Gastroesophageal sphincter (tissue), 3 donors: Measurements from ENCODE around the gene DSP.

Experiments
- POLR2A ChIP-seq, 2 donors: fragments of 450-650 bp; IDR thresholded peaks; one replicate each; pipeline ENCODE4 v1.6.1; 2017; ENCODE audit warnings: antibody characterized with exemption in 2 of 2, mild to moderate bottlenecking in 2 of 2, moderate library complexity in 1 of 2
- POLR2AphosphoS5 ChIP-seq: sonication (generic); formaldehyde crosslinking; IDR thresholded peaks from one replicate; pipeline ENCODE4 v1.6.1; 2017; ENCODE audit warnings: antibody characterized with exemption
- TF ChIP-seq, protein P1 (sequence below), 4 experiments: fragments of 200-600 bp in 2 of 4; fragments of 450-650 bp in 2 of 4; sonication (generic) in 1 of 4; IDR thresholded peaks; one replicate each; pipeline ENCODE4 v1.5.1; 2017 to 2019; ENCODE audit warnings: antibody characterized with exemption in 4 of 4, mild to moderate bottlenecking in 2 of 4, moderate library complexity in 2 of 4

DNA sequence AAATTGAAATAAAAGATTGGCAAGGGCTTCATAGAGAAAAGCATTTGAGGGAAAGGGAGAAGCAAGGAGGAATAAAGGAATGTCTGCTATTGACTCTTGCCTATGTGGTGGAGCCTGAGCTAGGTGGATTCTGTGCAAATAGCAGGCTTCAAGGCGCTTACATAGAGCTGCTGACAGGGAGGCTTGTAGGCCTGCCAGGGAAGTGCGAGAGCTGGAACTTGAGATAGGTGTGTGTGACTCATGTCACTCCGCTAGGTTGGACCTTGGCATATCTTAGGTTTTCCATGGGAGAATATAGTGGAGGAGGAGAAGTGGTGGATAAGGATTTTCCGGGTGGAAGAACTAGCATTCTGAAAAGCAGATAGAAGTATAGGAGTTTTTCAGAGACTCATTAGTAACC is 62.5 kb downstream of the DSP start:
- TF ChIP-seq POLR2AphosphoS5 = no peak
- TF ChIP-seq, protein P1, sequence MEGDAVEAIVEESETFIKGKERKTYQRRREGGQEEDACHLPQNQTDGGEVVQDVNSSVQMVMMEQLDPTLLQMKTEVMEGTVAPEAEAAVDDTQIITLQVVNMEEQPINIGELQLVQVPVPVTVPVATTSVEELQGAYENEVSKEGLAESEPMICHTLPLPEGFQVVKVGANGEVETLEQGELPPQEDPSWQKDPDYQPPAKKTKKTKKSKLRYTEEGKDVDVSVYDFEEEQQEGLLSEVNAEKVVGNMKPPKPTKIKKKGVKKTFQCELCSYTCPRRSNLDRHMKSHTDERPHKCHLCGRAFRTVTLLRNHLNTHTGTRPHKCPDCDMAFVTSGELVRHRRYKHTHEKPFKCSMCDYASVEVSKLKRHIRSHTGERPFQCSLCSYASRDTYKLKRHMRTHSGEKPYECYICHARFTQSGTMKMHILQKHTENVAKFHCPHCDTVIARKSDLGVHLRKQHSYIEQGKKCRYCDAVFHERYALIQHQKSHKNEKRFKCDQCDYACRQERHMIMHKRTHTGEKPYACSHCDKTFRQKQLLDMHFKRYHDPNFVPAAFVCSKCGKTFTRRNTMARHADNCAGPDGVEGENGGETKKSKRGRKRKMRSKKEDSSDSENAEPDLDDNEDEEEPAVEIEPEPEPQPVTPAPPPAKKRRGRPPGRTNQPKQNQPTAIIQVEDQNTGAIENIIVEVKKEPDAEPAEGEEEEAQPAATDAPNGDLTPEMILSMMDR (IDR thresholded peaks at IDR 0.05) = no peak
- TF ChIP-seq POLR2A (IDR thresholded peaks at IDR 0.05) = no peak
